GM10248 (cell line): ENCODE measurements around the gene NCBP3.

Experiments
- CTCF ChIA-PET: fragments of 300-600 bp; sonication (Branson Sonifier 250); formaldehyde crosslinking; extraction: SDS; loops from one replicate; lab custom pipeline; 2021; ENCODE audit warnings: antibody characterized with exemption; lab: Yijun Ruan, JAX
- POLR2A ChIA-PET: fragments of 350-650 bp; sonication (Branson Sonifier 250); formaldehyde crosslinking; extraction: SDS; loops from one replicate; lab custom pipeline; 2020; ENCODE audit warnings: antibody characterized with exemption; lab: Yijun Ruan, JAX
- DNase-seq: peaks from one replicate; pipeline ENCODE4 v3.0.0; 2012; ENCODE audit errors: extremely low spot score
- CTCF ChIP-seq: IDR thresholded peaks from 2 replicates; pipeline ENCODE4 v1.5.1; 2012; ENCODE audit warnings: mild to moderate bottlenecking, low read depth; ENCODE audit errors: extremely low read depth, missing control alignments, control extremely low read depth

NCBP3 gene

GRCh38 chr17:3813171-3813570, 32.9 kb downstream of the NCBP3 start:
- TF ChIP-seq CTCF = no peak
- ChIA-PET POLR2A (no interaction called here), CTCF (interaction anchor here (1.4 kb wide), 1 partner anchor 75 kb away, joined by 5 read pairs; no protein-coding TSS in a partner anchor)
- no peak for DNase-seq

- no peak for TF ChIP-seq CTCF
- CTCF ChIA-PET = interaction anchor here (1.3 to 1.4 kb wide), 2 partner anchors 28 to 75 kb away, joined by 3 to 5 read pairs; no protein-coding TSS in a partner anchor
- DNase-seq = no peak
- POLR2A ChIA-PET = no interaction called here
Measured at GRCh38 chr17:3812771-3813170, 33.3 kb downstream of the NCBP3 start.

- CTCF ChIA-PET = interaction anchor here (1.3 to 1.4 kb wide), 2 partner anchors 29 to 75 kb away, joined by 3 to 5 read pairs; no protein-coding TSS in a partner anchor
- DNase-seq = no peak
- POLR2A ChIA-PET = no interaction called here
- TF ChIP-seq CTCF = no peak
Measured at GRCh38 chr17:3812284-3812683, 33.8 kb downstream of the NCBP3 start.

- no peak for DNase-seq
- ChIA-PET CTCF (interaction anchor here (1.1 to 6.5 kb wide), 4 partner anchors 17 to 75 kb away, joined by 5 to 43 read pairs (median 10); no protein-coding TSS in a partner anchor), POLR2A (no interaction called here)
- TF ChIP-seq CTCF = no peak
Measured at GRCh38 chr17:3810019-3810418, 36.0 kb downstream of the NCBP3 start.

GRCh38 chr17:3809135-3809534, 36.9 kb downstream of the NCBP3 start:
- ChIA-PET CTCF (interaction anchor here (3.7 to 6.5 kb wide), 2 partner anchors 19 to 71 kb away, joined by 18 to 43 read pairs; no protein-coding TSS in a partner anchor), POLR2A (no interaction called here)
- no peak for DNase-seq
- TF ChIP-seq CTCF = no peak

DNA sequence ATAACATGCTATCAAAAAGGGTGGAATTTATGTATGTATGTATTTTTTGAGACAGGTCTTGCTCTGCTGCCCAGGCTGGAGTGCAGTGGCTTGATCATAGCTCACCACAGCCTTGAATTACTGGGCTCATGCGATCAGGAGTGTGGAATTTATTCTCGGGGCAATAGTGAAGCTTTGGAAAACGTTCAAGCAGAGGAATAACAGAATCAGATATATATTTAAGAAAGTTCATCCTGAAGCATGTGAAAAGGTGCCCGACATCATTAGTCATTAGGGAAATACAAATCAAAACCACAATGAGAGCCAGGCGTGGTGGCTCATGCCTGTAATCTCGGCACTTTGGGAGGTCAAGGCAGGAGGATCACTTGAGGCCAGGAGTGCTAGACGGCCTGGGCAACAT, 37.3 kb downstream of the NCBP3 start:
- ChIA-PET POLR2A (no interaction called here), CTCF (interaction anchor here (2.8 to 6.5 kb wide), 3 partner anchors 17 to 70 kb away, joined by 7 to 43 read pairs (median 18); no protein-coding TSS in a partner anchor)
- no peak for DNase-seq
- TF ChIP-seq CTCF = no peak

- POLR2A ChIA-PET = no interaction called here
- DNase-seq = no peak
- no peak for TF ChIP-seq CTCF
- CTCF ChIA-PET = interaction anchor here (1.5 to 6.5 kb wide), 4 partner anchors 10 to 67 kb away, joined by 4 to 43 read pairs (median 16); no protein-coding TSS in a partner anchor
Measured at GRCh38 chr17:3805581-3805980, 40.5 kb downstream of the NCBP3 start.
